Prostate gland (tissue), 2 donors: ENCODE data around the gene CHKA. TPM values are rescaled to one million over a fixed set of nuclear protein-coding genes. Genes with fewer than 3 reads are reported as not detected.

Experiments
- DNase-seq: peaks from one replicate; pipeline ENCODE4 v3.0.0-alpha.2; 2019; ENCODE audit warnings: low spot score
- H3K27ac ChIP-seq, 2 donors: fragments of 200-600 bp; sonication (generic); 2 replicates each; pipeline ENCODE4 v1.5.1; 2017 to 2019
- H3K27me3 ChIP-seq: fragments of 200-600 bp; sonication (generic); replicated peaks from 2 replicates; pipeline ENCODE4 v1.5.1; 2019; ENCODE audit not compliant: insufficient read depth
- H3K36me3 ChIP-seq, 2 donors: fragments of 200-600 bp; sonication (generic); 1 replicate in 1 of 2; 2 replicates in 1 of 2; pipeline versions ENCODE4 v1.5.1 to v1.8.1; 2017 to 2019
- H3K4me1 ChIP-seq: fragments of 200-600 bp; sonication (generic); replicated peaks from 2 replicates; pipeline ENCODE4 v1.5.1; 2019
- H3K4me3 ChIP-seq, 2 donors: fragments of 200-600 bp; sonication (generic); 2 replicates each; pipeline ENCODE4 v1.5.1; 2017 to 2019
- H3K9me3 ChIP-seq: fragments of 200-600 bp; sonication (generic); 2 replicates; pipeline ENCODE4 v1.5.1; 2017
- CTCF ChIP-seq, 4 experiments: fragments of 200-600 bp in 2 of 4; fragments of 450-650 bp in 2 of 4; sonication (generic) in 2 of 4; IDR thresholded peaks; 1 replicate in 3 of 4; 2 replicates in 1 of 4; pipeline ENCODE4 v1.5.1; 2016 to 2019; ENCODE audit warnings: antibody characterized with exemption in 4 of 4, mild to moderate bottlenecking in 2 of 4, moderate library complexity in 2 of 4
- POLR2A ChIP-seq: fragments of 450-650 bp; IDR thresholded peaks from one replicate; pipeline ENCODE4 v1.6.1; 2016; ENCODE audit warnings: antibody characterized with exemption, mild to moderate bottlenecking
- POLR2AphosphoS5 ChIP-seq: sonication (generic); formaldehyde crosslinking; IDR thresholded peaks from one replicate; pipeline ENCODE4 v1.6.1; 2017; ENCODE audit warnings: antibody characterized with exemption
- WGBS: methylation state at CpG from one replicate; pipeline ENCODE4 v1.1.5; 2018; 5-methylcytosine and 5-hydroxymethylcytosine counted together
- intact Hi-C: fragments of 100-400 bp; cut with DNase I; formaldehyde crosslinking; loops from one replicate; pipeline ENCODE4 v1.14.2; 2022
- total RNA-seq, 2 donors: library from RNA; depleted of rRNA; stranded (reverse); fragments of >200 nt; gene quantifications; one replicate each; pipeline ENCODE4 v1.1.0, GENCODE V29; 2016

Gene CHKA
- total RNA-seq, 2 donors from 2014 or later = 88.6 to 93.4 TPM

DNA sequence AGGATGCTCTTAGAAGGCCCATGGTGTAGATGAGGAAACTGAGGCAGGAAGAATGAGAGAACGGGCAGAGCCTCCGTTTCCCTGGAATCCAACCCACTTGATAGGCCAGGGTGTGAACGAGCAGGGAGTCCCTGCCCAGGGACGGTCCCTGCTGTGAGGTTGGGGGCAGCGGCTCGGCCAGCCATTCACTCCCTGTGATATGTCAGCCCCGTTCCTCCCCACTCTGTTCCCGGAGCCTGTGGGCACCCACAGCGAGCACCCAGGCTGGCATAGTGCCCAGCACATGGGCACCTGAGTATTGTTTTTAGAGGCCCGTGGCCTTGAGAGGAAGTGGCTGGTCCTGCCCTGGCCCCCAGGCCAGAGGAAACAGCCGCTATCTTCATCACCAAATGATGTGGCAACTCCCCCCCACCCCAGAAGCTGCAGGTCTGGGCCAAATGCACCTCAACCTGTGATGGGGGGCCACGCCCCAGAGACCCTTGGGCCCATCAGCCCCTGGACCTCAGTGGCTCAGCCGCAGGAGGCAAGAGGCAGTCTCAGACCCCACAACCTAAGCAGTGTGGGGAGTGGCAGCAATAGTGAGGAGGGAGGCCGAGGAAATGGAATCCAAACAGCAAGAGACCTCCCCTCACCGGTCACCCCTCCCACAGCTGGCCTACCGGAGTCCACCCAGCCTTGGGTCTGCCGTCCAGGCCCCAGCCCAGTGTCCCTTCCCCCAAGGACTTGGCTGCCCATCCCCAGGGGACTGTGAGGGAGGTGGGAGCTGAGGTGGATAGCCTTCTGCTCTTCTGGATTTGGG is 108.9 kb downstream of the CHKA start:
- no peak for TF ChIP-seq POLR2AphosphoS5
- Histone ChIP-seq H3K9me3 (no peaks in the 10 kb centered on the region), H3K27me3 (no peaks in the 10 kb centered on the region), H3K4me1 (no peaks in the 10 kb centered on the region), H3K27ac (peak overlapping the region in 1 of 2 donors; percentile 18), H3K4me3 (no peak overlapping the region), H3K36me3 (no peaks in the 10 kb centered on the region)
- intact Hi-C loops = no loop called here
- no peak for DNase-seq
- 93% methylated on average over 17 of the region's 17 CpGs for WGBS

DNA sequence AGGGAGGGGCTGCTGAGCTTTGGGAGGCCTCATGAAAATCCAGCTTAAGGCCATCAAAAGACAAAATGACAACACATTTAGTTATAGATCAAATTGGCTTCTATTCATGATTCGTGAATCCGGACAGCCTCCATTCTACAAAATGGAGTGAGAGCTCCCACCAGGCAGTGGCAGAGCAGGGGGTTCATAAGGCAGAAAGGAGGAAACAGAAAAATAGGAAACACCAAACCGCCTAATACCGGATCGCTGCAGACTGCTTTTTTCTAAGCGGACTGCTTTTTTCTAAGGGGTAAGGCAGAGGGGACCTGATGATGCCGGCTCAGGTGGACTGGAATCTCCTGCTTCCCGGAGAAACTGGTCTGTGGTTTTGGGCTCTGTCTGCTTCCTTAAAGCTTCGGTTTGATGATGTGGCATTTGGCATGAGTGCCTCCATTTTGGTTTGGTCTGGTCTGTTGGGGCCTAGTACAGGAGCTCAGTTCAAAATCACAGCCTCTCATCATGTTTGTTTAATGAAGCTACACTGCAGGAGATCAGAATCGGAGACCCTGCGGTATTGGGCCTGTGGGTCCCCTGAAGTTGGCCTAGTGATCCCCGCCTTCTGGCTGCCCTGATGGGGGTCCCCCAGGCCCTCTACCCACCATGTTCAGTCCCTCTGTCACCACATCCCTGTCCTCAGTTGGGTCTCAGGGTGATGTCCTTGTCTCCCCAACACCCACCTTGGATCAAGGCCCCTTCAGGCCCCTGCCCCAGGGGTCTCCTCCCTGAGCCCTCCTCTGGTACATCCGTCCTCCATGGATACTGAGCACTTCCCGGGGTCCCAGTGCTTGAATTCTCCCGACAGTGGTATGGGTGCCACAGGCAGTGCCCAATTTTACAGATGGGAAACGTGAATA is 109.9 kb downstream of the CHKA start:
- H3K36me3 ChIP-seq = no peaks in the 10 kb centered on the region
- no peak for DNase-seq
- no peaks in the 10 kb centered on the region for H3K27me3 ChIP-seq
- peak overlapping the region in 1 of 2 donors; percentile 6 for H3K4me3 ChIP-seq
- H3K9me3 ChIP-seq = no peaks in the 10 kb centered on the region
- H3K27ac ChIP-seq = peak overlapping the region; percentile 61 to 68
- WGBS = 86% methylated on average over 16 of the region's 16 CpGs
- no peaks in the 10 kb centered on the region for H3K4me1 ChIP-seq
- intact Hi-C loops = no loop called here
- TF ChIP-seq POLR2AphosphoS5 (no peak), CTCF (IDR thresholded peaks at IDR 0.05) (no peak), POLR2A (no peak)

GRCh38 chr11:68010090-68011041 is 110.8 kb downstream of the CHKA start, which contains the start of gene ALDH3B1:
Gene ALDH3B1, plus strand, starts transcription at chr11:68010327. Its CDS starts 4,971 bp downstream, at chr11:68015298.
- Histone ChIP-seq H3K4me3 (peak within 1 kb of the TSS in 1 of 2 donors; percentile 6), H3K4me1 (no peaks in the 10 kb centered on the region), H3K9me3 (no peaks in the 10 kb centered on the region), H3K36me3 (no peaks in the 10 kb centered on the region), H3K27me3 (no peaks in the 10 kb centered on the region), H3K27ac (peak within 1 kb of the TSS; percentile 61 to 68)
- no peak for TF ChIP-seq CTCF (IDR thresholded peaks at IDR 0.05)
- TF ChIP-seq POLR2A = peak; percentile 54
- peak; percentile 43 for TF ChIP-seq POLR2AphosphoS5
- intact Hi-C loops = no loop called here
- WGBS = 23% methylated on average over 33 of the region's 33 CpGs
- DNase-seq = peak; percentile 46

DNA sequence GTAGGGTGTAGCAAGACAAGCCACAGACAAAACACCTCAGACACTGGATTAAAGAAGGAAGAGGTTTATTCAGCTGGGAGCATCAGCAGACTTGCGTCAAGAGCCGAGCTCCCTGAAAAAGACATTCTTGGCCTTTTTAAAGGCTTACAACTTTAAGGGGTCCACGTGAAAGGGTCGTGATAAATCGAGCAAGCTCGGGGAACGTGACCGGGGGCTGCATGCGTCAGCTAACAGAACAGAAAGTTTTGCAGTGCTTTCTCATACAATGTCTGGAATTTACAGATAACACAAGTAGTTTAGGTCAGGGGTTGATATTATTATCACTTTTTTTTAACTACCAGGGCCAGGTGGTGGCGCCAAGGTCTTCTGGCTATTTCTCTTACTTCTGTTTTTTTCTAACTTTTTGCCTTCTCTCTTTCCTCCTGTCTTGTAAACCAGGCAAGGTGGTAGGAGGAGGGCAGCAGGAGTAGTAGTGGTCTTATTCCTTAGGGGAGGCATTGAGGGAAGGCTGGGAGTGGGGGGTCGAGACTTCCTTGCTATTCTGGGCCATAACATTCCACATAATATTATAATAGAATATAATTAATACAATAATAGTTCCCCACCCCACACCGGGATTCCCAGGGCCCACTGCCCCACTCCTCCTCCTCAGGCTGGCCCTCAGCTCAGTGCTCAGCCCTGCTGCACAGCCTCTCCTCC is 111.6 kb downstream of the CHKA start:
- no peak for DNase-seq
- H3K4me3 ChIP-seq = no peak overlapping the region
- peak overlapping the region; percentile 61 to 68 for H3K27ac ChIP-seq
- H3K9me3 ChIP-seq = no peaks in the 10 kb centered on the region
- no peak for TF ChIP-seq POLR2A
- TF ChIP-seq POLR2AphosphoS5 = no peak
- TF ChIP-seq CTCF (IDR thresholded peaks at IDR 0.05) = no peak
- no peaks in the 10 kb centered on the region for H3K36me3 ChIP-seq
- no peaks in the 10 kb centered on the region for H3K27me3 ChIP-seq
- WGBS = 80% methylated on average over 12 of the region's 12 CpGs
- H3K4me1 ChIP-seq = no peaks in the 10 kb centered on the region
- intact Hi-C loops = no loop called here
